Measurements from ENCODE around the gene DNAH8. TPM values are rescaled to one million over a fixed set of nuclear protein-coding genes. Genes with fewer than 3 reads are reported as not detected.

The DNAH8 gene
- total RNA-seq, 3 donors from 2014 or later (not counting 1 experiment from before 2014, with no cell fraction given) = 0.10 TPM; not detected in 2

DNA sequence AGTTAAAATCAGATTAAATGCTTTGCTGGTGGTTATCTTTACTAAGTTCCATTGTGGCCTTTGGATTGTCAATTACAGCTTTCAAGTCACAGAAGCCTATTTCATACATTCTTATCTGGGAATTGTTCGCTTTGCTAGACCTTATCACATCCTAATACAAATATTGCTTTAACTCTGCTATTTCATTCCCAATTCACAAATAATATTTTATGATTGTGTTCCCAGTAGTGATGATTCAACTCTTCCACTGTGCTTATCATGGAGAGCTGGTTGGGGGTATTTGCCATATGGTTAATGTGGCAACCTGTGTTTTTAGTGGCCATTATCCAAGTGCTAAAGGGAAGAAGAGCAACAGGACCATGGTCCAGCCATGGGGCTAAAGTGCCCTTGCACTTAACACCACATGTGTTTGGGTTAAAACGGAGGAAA, 260.5 kb downstream of the DNAH8 start:
- Mint-ChIP-seq H3K4me1 (no peaks in the 10 kb centered on the region), H3K27me3 (ENCODE audit: low read depth in 2 of 2) (peaks cover 35 to 67% of the 10 kb centered on the region in 2 donors), H3K27ac (no peak overlapping the region), H3K9me3 (no peaks in the 10 kb centered on the region), H3K4me3 (no peak overlapping the region), H3K36me3 (no peaks in the 10 kb centered on the region)
- Histone ChIP-seq H3K4me1 (ENCODE audit: control insufficient read depth, insufficient read depth, low read length) (no peaks in the 10 kb centered on the region), H3K27ac (ENCODE audit: low read length) (no peak overlapping the region), H3K4me3 (ENCODE audit: low read length) (no peak overlapping the region), H3K9me3 (ENCODE audit: control insufficient read depth, insufficient read depth, low read length) (no peaks in the 10 kb centered on the region), H3K36me3 (ENCODE audit: control insufficient read depth, insufficient read depth, low read length) (no peaks in the 10 kb centered on the region), H3K27me3 (ENCODE audit: control insufficient read depth, insufficient read depth, low read length) (peaks cover 3% of the 10 kb centered on the region)
- no peak for TF ChIP-seq CTCF (IDR thresholded peaks at IDR 0.05)
- ATAC-seq (no peak), DNase-seq (no peak)
- intact Hi-C loops (cut with micrococcal nuclease) = no loop called here
- 89% methylated on average over 2 of the region's 2 CpGs for WGBS (ENCODE audit: insufficient coverage)

DNA sequence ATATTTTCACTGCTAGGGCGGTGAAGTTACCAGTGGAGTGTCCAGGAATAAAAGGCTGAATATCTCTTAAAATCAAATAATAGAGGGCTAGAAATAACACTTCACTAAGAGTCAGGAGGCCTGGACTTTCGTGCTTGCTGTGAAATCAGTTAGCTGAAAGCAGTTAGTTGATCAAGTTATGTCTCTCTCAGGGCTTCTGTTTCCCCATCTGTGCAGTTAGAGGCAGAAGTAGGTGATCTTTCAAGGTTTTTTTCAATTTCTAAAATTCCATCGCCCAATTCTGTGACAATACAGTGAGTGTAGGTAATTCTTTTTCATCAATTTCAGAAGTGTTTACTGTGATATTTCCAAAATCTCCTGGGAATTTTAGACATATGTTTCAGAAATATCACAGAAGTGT, 260.9 kb downstream of the DNAH8 start:
- Mint-ChIP-seq H3K36me3 (no peaks in the 10 kb centered on the region), H3K4me1 (no peaks in the 10 kb centered on the region), H3K27ac (no peak overlapping the region), H3K9me3 (no peaks in the 10 kb centered on the region), H3K4me3 (no peak overlapping the region), H3K27me3 (ENCODE audit: low read depth in 2 of 2) (peaks cover 35 to 63% of the 10 kb centered on the region in 2 donors)
- Histone ChIP-seq H3K27ac (ENCODE audit: low read length) (no peak overlapping the region), H3K4me3 (ENCODE audit: low read length) (no peak overlapping the region), H3K9me3 (ENCODE audit: control insufficient read depth, insufficient read depth, low read length) (no peaks in the 10 kb centered on the region), H3K36me3 (ENCODE audit: control insufficient read depth, insufficient read depth, low read length) (no peaks in the 10 kb centered on the region), H3K27me3 (ENCODE audit: control insufficient read depth, insufficient read depth, low read length) (peaks cover 3% of the 10 kb centered on the region), H3K4me1 (ENCODE audit: control insufficient read depth, insufficient read depth, low read length) (no peaks in the 10 kb centered on the region)
- ATAC-seq = no peak
- whole genome bisulfite sequencing (ENCODE audit: insufficient coverage) = 88% methylated on average over 1 of the region's 3 CpGs
- DNase-seq = no peak
- intact Hi-C loops (cut with micrococcal nuclease) = no loop called here
- no peak for TF ChIP-seq CTCF (IDR thresholded peaks at IDR 0.05)

- Histone ChIP-seq H3K36me3 (ENCODE audit: control insufficient read depth, insufficient read depth, low read length) (no peaks in the 10 kb centered on the region), H3K27ac (ENCODE audit: low read length) (no peak overlapping the region), H3K4me1 (ENCODE audit: control insufficient read depth, insufficient read depth, low read length) (no peaks in the 10 kb centered on the region), H3K9me3 (ENCODE audit: control insufficient read depth, insufficient read depth, low read length) (no peaks in the 10 kb centered on the region), H3K27me3 (ENCODE audit: control insufficient read depth, insufficient read depth, low read length) (peaks cover 3% of the 10 kb centered on the region), H3K4me3 (ENCODE audit: low read length) (no peak overlapping the region)
- Mint-ChIP-seq H3K4me1 (no peaks in the 10 kb centered on the region), H3K36me3 (no peaks in the 10 kb centered on the region), H3K4me3 (no peak overlapping the region), H3K27ac (no peak overlapping the region), H3K9me3 (no peaks in the 10 kb centered on the region), H3K27me3 (ENCODE audit: low read depth in 2 of 2) (peaks cover 32 to 55% of the 10 kb centered on the region in 2 donors)
- 66% methylated on average over 6 of the region's 6 CpGs for WGBS (ENCODE audit: insufficient coverage)
- no peak for TF ChIP-seq CTCF (IDR thresholded peaks at IDR 0.05)
- no peak for DNase-seq
- no peak for ATAC-seq
- intact Hi-C loops (cut with micrococcal nuclease) = no loop called here
These were observed 261.8 kb downstream of the DNAH8 start for GRCh38 chr6:38976801-38977500.
